ENCODE results near the gene VSX2. TPM values are rescaled to one million over a fixed set of nuclear protein-coding genes. Genes with fewer than 3 reads are reported as not detected.

Gene VSX2
- total and polyA plus RNA-seq, 2 experiments from 2014 or later: 0.49 to 0.52 TPM

- TF ChIP-seq NANOG (IDR thresholded peaks at IDR 0.05; ENCODE audit: borderline replicate concordance) (no peak), REST (IDR thresholded peaks at IDR 0.05; ENCODE audit: unreplicated experiment) (no peak)
These were observed 22.0 kb downstream of the VSX2 start (continued) for GRCh38 chr14:74261288-74261687.

DNA sequence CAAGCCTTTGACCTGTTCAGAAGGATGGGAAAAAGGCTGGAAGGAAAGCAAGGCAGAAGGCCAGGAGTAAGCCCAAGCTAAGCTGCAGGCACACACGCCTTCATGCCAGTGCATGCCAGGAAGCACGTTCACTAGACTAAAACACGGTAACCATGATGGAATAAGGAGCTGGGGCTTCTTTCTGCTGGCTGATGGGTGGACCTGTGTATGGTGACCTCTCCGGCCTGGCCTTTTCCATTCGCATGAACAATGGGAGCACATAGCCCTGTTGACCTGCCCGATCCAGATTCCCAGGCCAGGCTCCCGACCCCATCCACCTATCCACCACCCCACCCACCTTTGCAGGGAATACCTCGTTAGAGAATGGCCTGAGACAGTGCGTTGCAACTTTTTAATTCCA, 22.8 kb downstream of the VSX2 start:
- Histone ChIP-seq H3K27ac (ENCODE audit: low read depth) (no peak overlapping the region), H3K79me2 (replicated peaks; ENCODE audit: insufficient read depth) (no peaks in the 10 kb centered on the region), H3K36me3 (ENCODE audit: insufficient read depth) (no peaks in the 10 kb centered on the region), H3K9me2 (ENCODE audit: insufficient read depth) (no peaks in the 10 kb centered on the region), H4K20me1 (replicated peaks; ENCODE audit: insufficient read depth) (no peaks in the 10 kb centered on the region), H3K27me3 (ENCODE audit: insufficient read depth) (peaks cover 27% of the 10 kb centered on the region), H3K4me1 (ENCODE audit: insufficient read depth) (no peaks in the 10 kb centered on the region), H3F3A (replicated peaks; ENCODE audit: low read depth) (0 out of 2 replicates have a peak, but pooled peaks cover 1% of the 10 kb centered on the region), H3K4me3 (no peak overlapping the region), H3K4me2 (no peak overlapping the region), H2AFZ (no peak overlapping the region)
- H3K4me3 Mint-ChIP-seq: no peak overlapping the region
- peaks cover 8% of the 10 kb centered on the region for H3K4me1 Mint-ChIP-seq
- H3K27ac Mint-ChIP-seq: no peak overlapping the region
- H3K27me3 Mint-ChIP-seq (ENCODE audit: insufficient read depth, low read depth, poor library complexity): peaks cover 29% of the 10 kb centered on the region
- no peak for ATAC-seq
- no peaks in the 10 kb centered on the region; the same call in 2 of the 3 replicates for H3K9me3 Mint-ChIP-seq
- H3K36me3 Mint-ChIP-seq (ENCODE audit: low read depth): no peaks in the 10 kb centered on the region
- no peak for DNase-seq (ENCODE audit: low spot score)
- TF ChIP-seq EZH2 (IDR thresholded peaks at IDR 0.05; ENCODE audit: low read depth, unreplicated experiment) (no peak), ZNF331 (CRISPR knock-in tag; IDR thresholded peaks at IDR 0.05; ENCODE audit: low read depth) (no peak), REST (IDR thresholded peaks at IDR 0.05; ENCODE audit: unreplicated experiment) (no peak), STAT1 (IDR thresholded peaks at IDR 0.05; ENCODE audit: unreplicated experiment) (no peak), CTCF (conservative IDR thresholded peaks at IDR 0.05; ENCODE audit: low read depth in 2 of 2) (no peak), POLR2AphosphoS5 (IDR thresholded peaks at IDR 0.05; ENCODE audit: low read depth) (no peak), NANOG (IDR thresholded peaks at IDR 0.05; ENCODE audit: borderline replicate concordance) (no peak), JUNB (IDR thresholded peaks at IDR 0.05; ENCODE audit: unreplicated experiment) (no peak)
- TF ChIP-seq, protein P1, sequence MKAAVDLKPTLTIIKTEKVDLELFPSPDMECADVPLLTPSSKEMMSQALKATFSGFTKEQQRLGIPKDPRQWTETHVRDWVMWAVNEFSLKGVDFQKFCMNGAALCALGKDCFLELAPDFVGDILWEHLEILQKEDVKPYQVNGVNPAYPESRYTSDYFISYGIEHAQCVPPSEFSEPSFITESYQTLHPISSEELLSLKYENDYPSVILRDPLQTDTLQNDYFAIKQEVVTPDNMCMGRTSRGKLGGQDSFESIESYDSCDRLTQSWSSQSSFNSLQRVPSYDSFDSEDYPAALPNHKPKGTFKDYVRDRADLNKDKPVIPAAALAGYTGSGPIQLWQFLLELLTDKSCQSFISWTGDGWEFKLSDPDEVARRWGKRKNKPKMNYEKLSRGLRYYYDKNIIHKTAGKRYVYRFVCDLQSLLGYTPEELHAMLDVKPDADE (IDR thresholded peaks at IDR 0.05): no peak
